ENCODE data around the gene THAP7. TPM values are rescaled to one million over a fixed set of nuclear protein-coding genes. Genes with fewer than 3 reads are reported as not detected.

Gene THAP7
- total RNA-seq, 4 donors from 2014 or later = 19.8 to 54.7 (median 29.5) TPM

DNA sequence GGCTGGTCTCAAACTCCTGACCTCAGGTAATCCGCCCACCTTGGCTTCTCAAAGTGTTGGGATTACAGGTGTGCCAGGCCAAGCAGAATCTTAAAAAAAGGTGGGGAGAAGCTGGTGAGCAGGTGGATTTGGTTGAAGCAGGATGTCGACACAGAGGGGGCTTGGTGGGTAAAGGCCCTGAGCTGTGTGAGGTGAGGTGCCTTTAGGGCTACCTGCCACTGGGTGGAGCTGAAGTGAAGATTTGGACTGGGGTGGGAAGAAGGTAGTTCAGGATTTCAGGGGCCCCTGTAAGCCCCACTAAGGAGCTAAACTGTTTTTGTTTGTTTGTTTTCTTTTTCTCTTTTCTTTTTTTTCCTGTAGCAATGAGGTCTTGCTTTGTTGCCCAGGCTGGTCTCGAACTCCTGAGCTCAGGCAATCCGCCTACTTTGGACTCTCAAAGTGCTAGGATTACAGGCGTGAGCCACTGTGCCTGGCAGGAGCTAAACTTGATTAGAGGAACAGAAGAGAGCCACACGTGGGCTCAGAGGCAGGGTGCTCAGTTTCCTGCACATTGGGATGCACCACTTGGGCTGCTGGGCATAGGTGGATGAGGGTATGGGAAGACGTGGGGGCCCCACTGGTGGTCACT lies 19.0 kb upstream of the THAP7 start:
- no peaks in the 10 kb centered on the region for H3K27me3 ChIP-seq
- no peak for TF ChIP-seq POLR2A (IDR thresholded peaks at IDR 0.05)
- peak in 3 of 6 experiments; percentile 21 to 32 (median 28) for TF ChIP-seq CTCF (IDR thresholded peaks at IDR 0.05)
- H3K4me3 ChIP-seq = no peak overlapping the region
- H3K4me1 ChIP-seq = peaks cover 0 to under 1% (median 0%) of the 10 kb centered on the region in 4 donors
- no peak overlapping the region for H3K27ac ChIP-seq
- H3K9me3 ChIP-seq = no peaks in the 10 kb centered on the region
- H3K36me3 ChIP-seq = no peaks in the 10 kb centered on the region
- DNase-seq = no peak

GRCh38 chr22:21018314-21018713 lies 16.4 kb upstream of the THAP7 start:
- no peak overlapping the region for H3K4me3 ChIP-seq
- H3K27me3 ChIP-seq = no peaks in the 10 kb centered on the region
- no peak overlapping the region for H3K27ac ChIP-seq
- TF ChIP-seq POLR2A (IDR thresholded peaks at IDR 0.05) = no peak
- no peak for TF ChIP-seq CTCF (IDR thresholded peaks at IDR 0.05)
- H3K4me1 ChIP-seq = peaks cover 7 to 25% (median 13%) of the 10 kb centered on the region in 4 donors
- H3K36me3 ChIP-seq = no peaks in the 10 kb centered on the region
- no peaks in the 10 kb centered on the region for H3K9me3 ChIP-seq
- DNase-seq = no peak

- no peaks in the 10 kb centered on the region for H3K36me3 ChIP-seq
- no peaks in the 10 kb centered on the region for H3K27me3 ChIP-seq
- H3K9me3 ChIP-seq = no peaks in the 10 kb centered on the region
- H3K4me3 ChIP-seq = no peak overlapping the region
- TF ChIP-seq CTCF (IDR thresholded peaks at IDR 0.05) (no peak), POLR2A (IDR thresholded peaks at IDR 0.05) (no peak)
- peaks cover 7 to 25% (median 13%) of the 10 kb centered on the region in 4 donors for H3K4me1 ChIP-seq
- peak in 1 of 3 donors; percentile 56 for DNase-seq
- no peak overlapping the region for H3K27ac ChIP-seq
Measured at GRCh38 chr22:21016644-21017420, 14.9 kb upstream of the THAP7 start.

DNA sequence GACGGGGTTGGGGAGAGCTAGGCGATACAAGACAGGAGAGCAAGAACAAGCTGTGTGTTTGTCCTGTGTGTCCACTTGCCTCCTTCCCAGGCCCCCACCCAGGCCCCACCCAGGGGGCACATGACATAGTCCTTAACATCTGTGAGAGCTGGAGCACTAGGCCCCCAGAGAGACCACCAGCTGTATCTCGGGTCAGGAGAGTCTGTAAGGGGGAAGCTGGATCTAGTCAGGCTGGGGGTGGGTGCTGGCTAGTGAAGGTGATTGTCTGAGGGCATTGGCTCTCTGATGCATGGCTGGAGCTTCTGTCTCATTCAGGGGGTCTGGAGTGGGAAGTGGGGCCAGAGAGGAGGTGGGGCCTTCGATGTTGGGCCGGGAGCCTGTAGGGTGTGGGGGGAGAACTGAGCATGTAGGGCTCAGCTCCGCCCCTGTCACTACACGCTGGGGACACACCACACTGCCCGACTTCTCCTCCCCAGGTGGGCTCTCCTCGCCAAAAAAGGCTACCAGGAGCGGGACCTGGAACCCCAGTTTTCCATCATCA lies 13.6 kb upstream of the THAP7 start:
- peak overlapping the region in 1 of 4 donors; percentile 49 for H3K27ac ChIP-seq
- H3K4me3 ChIP-seq = no peak overlapping the region
- TF ChIP-seq CTCF (IDR thresholded peaks at IDR 0.05) = no peak
- no peak for TF ChIP-seq POLR2A (IDR thresholded peaks at IDR 0.05)

GRCh38 chr22:21014726-21015465 lies 13.0 kb upstream of the THAP7 start, which contains the start of gene P2RX6:
P2RX6 (plus strand) TSS chr22:21015165; CDS start chr22:21015175, 10 bp downstream.
- H3K27ac ChIP-seq = peak within 1 kb of the TSS; percentile 11 to 71 (median 47)
- TF ChIP-seq CTCF (IDR thresholded peaks at IDR 0.05) (no peak), POLR2A (IDR thresholded peaks at IDR 0.05) (no peak)

More for the DNA sequence above, 13.6 kb upstream of the THAP7 start:
- Histone ChIP-seq H3K4me1 (peaks cover 7 to 25% (median 13%) of the 10 kb centered on the region in 4 donors), H3K27me3 (no peaks in the 10 kb centered on the region), H3K9me3 (no peaks in the 10 kb centered on the region), H3K36me3 (no peaks in the 10 kb centered on the region)
- no peak for DNase-seq

More at GRCh38 chr22:21014726-21015465, 13.0 kb upstream of the THAP7 start, which contains the start of gene P2RX6:
- no peaks in the 10 kb centered on the region for H3K9me3 ChIP-seq
- no peaks in the 10 kb centered on the region for H3K36me3 ChIP-seq
- H3K27me3 ChIP-seq = no peaks in the 10 kb centered on the region
- peak within 1 kb of the TSS; percentile 30 to 52 (median 51) for H3K4me3 ChIP-seq
- peaks cover 7 to 25% (median 13%) of the 10 kb centered on the region in 4 donors for H3K4me1 ChIP-seq
- DNase-seq = peak in 1 of 3 donors; percentile 66
